IgD-negative memory B cell (primary cell): Measurements from ENCODE around the gene USP35. TPM values are rescaled to one million over a fixed set of nuclear protein-coding genes. Genes with fewer than 3 reads are reported as not detected.

Experiments
- H3K27ac Mint-ChIP-seq, 3 donors: one replicate each; pipeline ENCODE4 v1.8.0; 2020 to 2022; ENCODE audit warnings: mild to moderate bottlenecking in 3 of 3, mixed read lengths in 3 of 3, moderate library complexity in 1 of 3
- H3K27me3 Mint-ChIP-seq: one replicate; pipeline ENCODE4 v1.8.0; 2021; ENCODE audit warnings: mixed read lengths
- H3K36me3 Mint-ChIP-seq: one replicate; pipeline ENCODE4 v1.8.0; 2020; ENCODE audit warnings: mild to moderate bottlenecking, mixed read lengths
- H3K4me1 Mint-ChIP-seq, 3 donors: one replicate each; pipeline ENCODE4 v1.8.0; 2020 to 2022; ENCODE audit warnings: mixed read lengths in 3 of 3, mild to moderate bottlenecking in 1 of 3
- H3K4me3 Mint-ChIP-seq, 4 donors: one replicate each; pipeline ENCODE4 v1.8.0; 2020 to 2022; ENCODE audit warnings: mild to moderate bottlenecking in 4 of 4, mixed read lengths in 4 of 4, moderate library complexity in 3 of 4
- H3K9me3 Mint-ChIP-seq, 3 donors: one replicate each; pipeline ENCODE4 v1.8.0; 2020 to 2021; ENCODE audit warnings: mixed read lengths in 3 of 3, mild to moderate bottlenecking in 1 of 3
- polyA plus RNA-seq: library from polyadenylated mRNA; unstranded; fragments of 300-500 nt; fragmentation: Illumina TruSeq; gene quantifications from one replicate; pipeline ENCODE4 v1.2.3, GENCODE V29; 2021

Gene USP35
- polyA plus RNA-seq, 1 donor from 2014 or later, result 0.30 TPM

DNA sequence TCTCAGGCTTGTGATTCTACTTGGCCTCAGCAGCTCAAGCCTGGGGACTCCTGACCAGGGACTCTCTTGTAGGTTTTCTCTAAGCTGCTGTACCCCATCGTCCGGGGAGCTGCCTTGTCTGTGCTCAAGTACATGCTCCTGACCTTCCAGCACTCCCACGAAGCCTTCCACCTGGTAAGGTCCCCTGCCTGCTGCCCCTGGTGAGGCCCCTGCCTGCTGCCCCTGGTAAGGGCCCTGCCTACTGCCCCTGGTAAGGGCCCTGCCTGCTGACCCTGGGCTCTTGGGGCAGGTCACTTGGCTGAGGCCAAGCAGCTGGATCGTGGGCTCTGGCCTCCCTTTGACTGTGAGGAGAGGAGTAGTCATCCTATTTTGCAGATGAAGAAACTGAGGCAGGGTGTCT lies 11.3 kb downstream of the USP35 start:
- peaks cover 10% of the 10 kb centered on the region for H3K36me3 Mint-ChIP-seq
- no peak overlapping the region for H3K4me3 Mint-ChIP-seq
- H3K27ac Mint-ChIP-seq, result peak overlapping the region in 1 of 3 donors; percentile 59
- no peaks in the 10 kb centered on the region for H3K27me3 Mint-ChIP-seq
- H3K4me1 Mint-ChIP-seq, result peaks cover 11 to 18% (median 15%) of the 10 kb centered on the region in 3 donors
- no peaks in the 10 kb centered on the region for H3K9me3 Mint-ChIP-seq

DNA sequence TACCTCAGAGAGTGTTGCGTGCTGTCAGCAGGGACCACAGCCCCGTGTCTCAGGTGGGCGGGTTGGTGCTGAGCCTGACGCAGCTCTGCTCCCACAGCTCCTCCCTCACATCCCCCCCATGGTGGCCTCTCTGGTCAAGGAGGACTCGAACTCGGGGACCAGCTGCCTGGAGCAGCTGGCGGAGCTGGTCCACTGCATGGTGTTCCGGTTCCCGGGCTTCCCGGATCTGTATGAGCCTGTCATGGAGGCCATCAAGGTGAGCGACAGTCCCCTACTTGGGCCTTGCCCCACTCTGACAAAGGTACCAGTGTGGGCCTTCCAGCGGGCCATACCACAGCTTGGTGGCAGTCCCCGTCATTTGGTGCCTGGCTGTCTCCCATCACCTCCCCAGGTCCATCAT lies 11.8 kb downstream of the USP35 start:
- H3K9me3 Mint-ChIP-seq, result no peaks in the 10 kb centered on the region
- H3K36me3 Mint-ChIP-seq, result peaks cover 8% of the 10 kb centered on the region
- peaks cover 11 to 18% (median 15%) of the 10 kb centered on the region in 3 donors for H3K4me1 Mint-ChIP-seq
- H3K27me3 Mint-ChIP-seq, result no peaks in the 10 kb centered on the region
- H3K4me3 Mint-ChIP-seq, result no peak overlapping the region
- no peak overlapping the region for H3K27ac Mint-ChIP-seq

DNA sequence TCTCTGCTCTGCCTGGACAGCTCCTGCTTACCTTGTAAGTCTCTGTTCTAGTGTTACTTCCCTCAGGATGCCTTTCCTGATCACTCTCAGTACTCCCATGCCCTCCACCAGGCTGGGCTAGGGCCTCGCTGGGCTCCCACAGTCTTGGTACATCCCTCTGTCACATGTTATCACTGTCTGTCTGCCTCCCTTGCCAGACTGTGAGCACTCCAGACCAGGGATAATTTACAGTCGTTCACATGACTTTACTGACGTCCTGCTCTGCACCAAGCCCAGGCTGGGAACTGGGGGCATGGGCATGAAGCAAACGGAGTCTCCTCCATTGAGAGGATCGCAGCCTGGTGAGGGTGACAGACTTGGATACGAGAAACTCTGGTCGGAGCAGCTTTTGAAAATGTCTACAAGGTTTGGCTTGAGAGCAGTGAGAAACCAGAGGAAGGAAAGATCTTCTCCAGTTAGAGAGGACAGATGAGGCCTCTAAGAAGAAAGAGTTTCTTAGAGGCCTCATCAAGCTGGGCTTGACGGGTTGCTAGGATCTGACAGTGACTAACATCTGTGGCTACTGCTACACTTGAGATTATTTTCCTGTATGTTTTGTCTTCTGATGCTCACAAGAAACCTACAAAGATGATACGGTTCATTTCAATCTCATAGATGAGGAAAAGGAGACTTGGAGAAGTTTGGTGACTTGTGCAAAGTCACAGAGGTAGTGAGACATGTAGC lies 12.5 kb downstream of the USP35 start:
- Mint-ChIP-seq H3K4me1 (peaks cover 11 to 18% (median 15%) of the 10 kb centered on the region in 3 donors), H3K27ac (peak overlapping the region in 1 of 3 donors; percentile 44), H3K9me3 (no peaks in the 10 kb centered on the region), H3K36me3 (peaks cover 8% of the 10 kb centered on the region), H3K27me3 (no peaks in the 10 kb centered on the region), H3K4me3 (no peak overlapping the region)

GRCh38 chr11:78202733-78203167 lies 14.0 kb downstream of the USP35 start:
- H3K4me1 Mint-ChIP-seq, result peaks cover 11 to 18% (median 15%) of the 10 kb centered on the region in 3 donors
- no peaks in the 10 kb centered on the region for H3K27me3 Mint-ChIP-seq
- H3K36me3 Mint-ChIP-seq, result peaks cover 8% of the 10 kb centered on the region
- peak overlapping the region; percentile 9 to 75 (median 20) for H3K4me3 Mint-ChIP-seq
- H3K9me3 Mint-ChIP-seq, result no peaks in the 10 kb centered on the region
- H3K27ac Mint-ChIP-seq, result peak overlapping the region; percentile 4 to 82 (median 44)

- Mint-ChIP-seq H3K27me3 (no peaks in the 10 kb centered on the region), H3K4me3 (peak overlapping the region in 3 of 4 donors; percentile 9 to 75 (median 31)), H3K36me3 (peaks cover 8% of the 10 kb centered on the region), H3K27ac (peak overlapping the region; percentile 4 to 82 (median 44)), H3K9me3 (no peaks in the 10 kb centered on the region), H3K4me1 (peaks cover 11 to 18% (median 15%) of the 10 kb centered on the region in 3 donors)
These were observed 14.5 kb downstream of the USP35 start for GRCh38 chr11:78203184-78203583.

DNA sequence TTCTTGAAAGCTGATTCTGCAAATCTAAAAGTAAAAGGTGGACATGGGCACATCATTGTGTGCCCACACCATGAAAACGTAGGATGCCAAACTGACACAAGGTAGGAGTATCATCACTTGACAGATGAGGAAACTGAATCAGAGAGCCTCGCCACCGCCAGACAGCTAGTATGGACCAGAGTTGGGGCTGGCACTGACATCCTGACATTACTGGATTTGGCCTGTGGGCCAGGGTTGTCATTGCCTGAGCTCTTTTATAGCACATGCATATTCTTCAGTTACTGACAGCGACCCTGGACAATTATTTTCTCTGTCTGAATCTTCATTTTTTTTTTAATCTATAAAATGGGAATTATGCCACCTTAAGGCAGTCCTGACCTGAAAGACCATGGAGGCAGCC lies 16.5 kb downstream of the USP35 start:
- peak overlapping the region in 1 of 3 donors; percentile 19 for H3K27ac Mint-ChIP-seq
- H3K36me3 Mint-ChIP-seq, result peaks cover 8% of the 10 kb centered on the region
- no peaks in the 10 kb centered on the region for H3K27me3 Mint-ChIP-seq
- H3K9me3 Mint-ChIP-seq, result no peaks in the 10 kb centered on the region
- H3K4me3 Mint-ChIP-seq, result no peak overlapping the region
- H3K4me1 Mint-ChIP-seq, result peaks cover 11 to 15% (median 13%) of the 10 kb centered on the region in 3 donors

DNA sequence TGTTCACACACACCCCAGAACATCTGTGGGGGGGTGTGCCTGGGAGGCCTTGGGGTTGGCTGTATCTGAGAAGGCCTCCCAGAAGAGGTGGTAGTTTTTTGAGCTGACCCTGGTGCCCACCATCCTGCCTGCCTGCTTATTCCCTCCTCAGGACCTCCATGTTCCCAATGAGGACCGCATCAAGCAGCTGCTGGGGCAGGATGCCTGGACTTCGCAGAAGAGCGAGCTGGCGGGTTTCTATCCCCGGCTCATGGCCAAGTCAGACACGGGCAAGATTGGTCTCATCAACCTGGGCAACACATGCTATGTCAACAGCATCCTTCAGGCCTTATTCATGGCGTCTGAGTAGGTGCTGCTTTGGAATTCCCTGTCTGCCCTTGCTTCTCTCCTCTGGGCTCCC lies 17.0 kb downstream of the USP35 start:
- Mint-ChIP-seq H3K4me3 (no peak overlapping the region), H3K9me3 (no peaks in the 10 kb centered on the region), H3K4me1 (peaks cover 11 to 15% (median 13%) of the 10 kb centered on the region in 3 donors), H3K36me3 (peaks cover 12% of the 10 kb centered on the region), H3K27me3 (no peaks in the 10 kb centered on the region), H3K27ac (peak overlapping the region in 1 of 3 donors; percentile 19)

DNA sequence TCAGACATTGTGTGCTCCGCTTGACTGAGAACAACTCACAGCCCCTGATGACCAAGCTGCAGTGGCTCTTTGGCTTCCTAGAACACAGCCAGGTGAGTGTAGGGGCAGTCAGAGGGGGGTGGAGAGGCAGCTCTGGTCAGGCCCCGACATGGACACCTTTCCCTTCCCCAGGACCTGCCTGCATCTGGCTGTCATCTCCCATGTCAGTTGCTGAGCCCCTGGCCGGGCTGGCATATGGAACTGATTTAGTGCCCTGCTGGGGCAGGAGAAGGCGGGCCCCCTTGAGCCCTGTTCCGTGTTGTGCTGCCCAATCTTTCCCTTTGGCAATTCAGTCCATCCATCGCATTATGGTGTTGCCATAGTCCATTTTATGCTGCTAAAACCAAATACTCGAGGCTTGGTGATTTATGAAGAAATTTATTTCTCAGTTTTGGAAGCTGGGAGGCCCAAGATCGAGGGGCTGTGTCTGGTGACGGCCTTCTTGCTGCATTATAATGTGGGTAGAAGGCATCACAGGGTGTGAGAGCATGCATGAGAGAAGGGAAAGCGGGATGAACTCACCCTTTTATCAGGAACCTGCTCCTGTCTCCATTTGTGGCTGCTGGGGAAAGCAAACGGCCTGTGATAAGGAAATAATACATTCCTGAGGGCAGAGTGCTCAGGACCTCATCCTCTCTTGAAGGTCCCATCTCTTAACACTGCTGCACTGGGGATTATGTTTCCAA lies 19.0 kb downstream of the USP35 start:
- Mint-ChIP-seq H3K4me3 (no peak overlapping the region), H3K4me1 (peaks cover 5 to 9% (median 6%) of the 10 kb centered on the region in 3 donors), H3K9me3 (no peaks in the 10 kb centered on the region), H3K27ac (no peak overlapping the region), H3K36me3 (peaks cover 8% of the 10 kb centered on the region), H3K27me3 (no peaks in the 10 kb centered on the region)

DNA sequence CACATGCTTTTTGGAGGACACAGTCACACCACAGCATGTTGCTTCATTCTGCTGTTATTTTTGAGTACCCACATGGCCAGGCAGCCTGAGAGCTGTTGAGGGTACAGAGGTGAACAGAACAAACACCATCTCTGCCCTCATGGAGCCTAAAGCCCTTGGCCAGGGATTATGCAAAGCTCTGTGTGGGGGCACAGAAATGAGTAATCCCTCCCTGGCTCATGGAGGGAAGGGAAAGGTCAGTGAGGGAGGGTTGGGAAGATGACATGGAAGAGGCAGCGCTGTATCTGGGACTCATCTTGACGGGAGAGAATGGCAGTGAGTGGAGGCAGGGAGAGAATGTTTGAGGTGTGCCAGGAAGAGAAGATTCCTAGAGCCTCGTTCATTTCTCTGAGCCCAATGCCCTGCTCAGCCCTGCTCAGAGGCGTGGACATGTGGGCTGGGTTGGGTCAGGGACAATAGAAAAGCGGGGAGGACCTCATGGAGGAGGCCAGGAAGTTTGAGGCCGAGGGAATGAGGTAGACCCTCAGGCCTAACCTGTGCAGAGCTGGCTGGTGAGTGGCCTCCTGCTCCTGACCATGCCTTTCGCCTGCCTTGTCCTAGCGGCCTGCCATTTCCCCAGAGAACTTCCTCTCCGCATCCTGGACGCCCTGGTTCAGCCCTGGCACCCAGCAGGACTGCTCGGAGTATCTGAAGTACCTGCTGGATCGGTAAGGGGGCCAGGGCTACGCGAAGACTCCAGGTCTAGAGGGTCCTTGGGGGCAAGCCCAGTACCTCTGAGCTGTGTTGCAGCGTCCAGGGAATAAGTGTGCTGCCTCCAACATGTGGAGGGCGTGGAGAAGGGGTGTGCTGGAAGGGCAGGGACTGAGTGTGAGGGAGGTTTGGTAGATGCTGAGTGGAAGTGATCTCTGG lies 19.8 kb downstream of the USP35 start:
- Mint-ChIP-seq H3K4me1 (peaks cover 0 to 2% (median 0%) of the 10 kb centered on the region in 3 donors), H3K4me3 (peak overlapping the region in 1 of 4 donors; percentile 14), H3K27me3 (no peaks in the 10 kb centered on the region), H3K9me3 (no peaks in the 10 kb centered on the region), H3K36me3 (peaks cover 4% of the 10 kb centered on the region), H3K27ac (peak overlapping the region in 1 of 3 donors; percentile 21)

GRCh38 chr11:78209478-78209877 lies 20.8 kb downstream of the USP35 start:
- peaks cover 0 to 2% (median 0%) of the 10 kb centered on the region in 3 donors for H3K4me1 Mint-ChIP-seq
- H3K27me3 Mint-ChIP-seq, result no peaks in the 10 kb centered on the region
- no peak overlapping the region for H3K4me3 Mint-ChIP-seq
- H3K27ac Mint-ChIP-seq, result no peak overlapping the region
- H3K36me3 Mint-ChIP-seq, result peaks cover 6% of the 10 kb centered on the region
- no peaks in the 10 kb centered on the region for H3K9me3 Mint-ChIP-seq

DNA sequence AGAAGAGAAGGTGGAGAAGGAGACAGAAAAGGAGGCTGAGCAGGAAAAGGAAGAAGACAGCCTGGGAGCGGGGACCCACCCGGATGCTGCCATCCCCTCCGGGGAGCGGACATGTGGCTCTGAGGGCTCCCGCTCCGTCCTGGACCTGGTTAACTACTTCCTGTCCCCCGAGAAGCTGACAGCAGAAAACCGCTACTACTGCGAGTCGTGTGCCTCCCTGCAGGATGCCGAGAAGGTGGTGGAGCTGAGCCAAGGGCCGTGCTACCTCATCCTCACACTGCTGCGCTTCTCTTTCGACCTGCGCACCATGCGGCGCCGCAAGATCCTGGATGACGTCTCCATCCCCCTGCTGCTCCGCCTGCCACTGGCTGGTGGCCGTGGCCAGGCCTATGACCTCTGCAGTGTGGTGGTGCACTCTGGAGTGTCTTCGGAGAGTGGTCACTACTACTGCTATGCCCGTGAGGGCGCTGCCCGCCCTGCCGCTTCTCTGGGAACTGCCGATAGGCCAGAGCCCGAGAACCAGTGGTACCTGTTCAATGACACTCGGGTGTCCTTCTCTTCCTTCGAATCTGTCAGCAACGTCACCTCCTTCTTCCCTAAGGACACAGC lies 21.4 kb downstream of the USP35 start:
- H3K4me3 Mint-ChIP-seq, result peak overlapping the region in 1 of 4 donors; percentile 54
- no peaks in the 10 kb centered on the region for H3K9me3 Mint-ChIP-seq
- H3K27me3 Mint-ChIP-seq, result no peaks in the 10 kb centered on the region
- no peak overlapping the region for H3K27ac Mint-ChIP-seq
- peaks cover 0 to 2% (median 0%) of the 10 kb centered on the region in 3 donors for H3K4me1 Mint-ChIP-seq
- peaks cover 6% of the 10 kb centered on the region for H3K36me3 Mint-ChIP-seq

DNA sequence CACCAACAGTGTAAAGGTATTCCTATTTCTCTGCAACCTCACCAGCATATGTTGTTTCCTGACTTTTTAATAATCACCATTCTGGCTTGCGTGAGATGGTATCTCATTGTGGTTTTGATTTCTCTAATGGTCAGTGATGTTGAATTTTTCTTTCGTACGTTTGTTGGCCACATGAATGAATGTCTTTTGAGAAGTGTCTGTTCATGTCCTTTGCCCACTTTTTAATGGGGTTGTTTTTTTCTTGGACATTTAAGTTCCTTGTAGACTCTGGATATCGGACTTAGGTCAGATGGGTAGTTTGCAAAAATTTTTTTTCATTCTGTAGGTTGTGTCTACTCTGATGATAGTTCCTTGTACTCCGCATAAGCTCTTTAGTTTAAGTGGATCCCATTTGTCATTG lies 22.8 kb downstream of the USP35 start:
- Mint-ChIP-seq H3K27ac (peak overlapping the region in 1 of 3 donors; percentile 50), H3K9me3 (no peaks in the 10 kb centered on the region), H3K27me3 (no peaks in the 10 kb centered on the region), H3K4me1 (peaks cover 0 to 2% (median 0%) of the 10 kb centered on the region in 3 donors), H3K4me3 (no peak overlapping the region), H3K36me3 (peaks cover 6% of the 10 kb centered on the region)

DNA sequence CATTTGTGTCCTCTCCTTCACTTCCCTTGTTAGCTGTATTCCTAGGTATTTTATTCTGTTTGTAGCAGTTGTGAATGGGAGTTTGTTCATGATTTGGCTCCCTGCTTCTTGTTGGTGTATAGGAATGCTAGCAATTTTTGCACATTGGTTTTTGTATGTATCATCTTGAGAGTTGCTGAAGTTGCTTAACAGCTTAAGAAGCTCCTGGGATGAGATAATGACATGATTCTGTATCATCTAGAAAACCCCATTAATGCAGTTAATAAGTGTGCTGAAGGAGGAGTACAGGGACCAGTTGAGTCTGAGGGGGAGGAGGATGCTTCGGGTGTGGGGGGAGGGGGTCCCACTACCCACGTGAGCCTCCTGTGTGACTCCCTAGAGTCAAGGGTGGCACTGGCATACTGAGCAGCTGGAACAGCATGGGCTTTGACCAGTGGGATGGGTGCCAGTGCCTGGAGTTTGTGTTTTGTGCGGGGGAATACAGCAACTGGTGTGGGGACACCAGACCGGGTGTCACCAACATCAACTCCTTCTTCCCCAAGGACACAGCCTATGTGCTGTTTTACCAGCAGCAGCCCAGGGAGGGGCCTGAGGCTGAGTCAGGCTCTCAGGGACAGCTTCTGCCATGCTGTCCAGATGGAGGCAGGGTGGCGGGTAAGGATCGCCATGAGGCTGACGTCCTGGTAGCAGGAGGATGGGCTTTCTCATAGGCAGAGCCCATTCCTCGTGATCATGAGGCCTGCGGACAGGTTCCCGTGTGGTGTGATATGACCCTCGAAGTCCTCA lies 24.1 kb downstream of the USP35 start:
- H3K36me3 Mint-ChIP-seq, result peaks cover 12% of the 10 kb centered on the region
- H3K27me3 Mint-ChIP-seq, result no peaks in the 10 kb centered on the region
- H3K4me1 Mint-ChIP-seq, result peaks cover 0 to 2% (median 0%) of the 10 kb centered on the region in 3 donors
- peak overlapping the region in 1 of 3 donors; percentile 76 for H3K27ac Mint-ChIP-seq
- H3K4me3 Mint-ChIP-seq, result no peak overlapping the region
- H3K9me3 Mint-ChIP-seq, result no peaks in the 10 kb centered on the region
